ENCODE measurements around the gene SCTR.

SCTR gene

GRCh38 chr2:119550346-119550745 is 26.1 kb upstream of the SCTR start:
- no peak overlapping the region for H3K4me3 ChIP-seq (ENCODE audit: low read depth, low read length)
- TF ChIP-seq, protein P1, sequence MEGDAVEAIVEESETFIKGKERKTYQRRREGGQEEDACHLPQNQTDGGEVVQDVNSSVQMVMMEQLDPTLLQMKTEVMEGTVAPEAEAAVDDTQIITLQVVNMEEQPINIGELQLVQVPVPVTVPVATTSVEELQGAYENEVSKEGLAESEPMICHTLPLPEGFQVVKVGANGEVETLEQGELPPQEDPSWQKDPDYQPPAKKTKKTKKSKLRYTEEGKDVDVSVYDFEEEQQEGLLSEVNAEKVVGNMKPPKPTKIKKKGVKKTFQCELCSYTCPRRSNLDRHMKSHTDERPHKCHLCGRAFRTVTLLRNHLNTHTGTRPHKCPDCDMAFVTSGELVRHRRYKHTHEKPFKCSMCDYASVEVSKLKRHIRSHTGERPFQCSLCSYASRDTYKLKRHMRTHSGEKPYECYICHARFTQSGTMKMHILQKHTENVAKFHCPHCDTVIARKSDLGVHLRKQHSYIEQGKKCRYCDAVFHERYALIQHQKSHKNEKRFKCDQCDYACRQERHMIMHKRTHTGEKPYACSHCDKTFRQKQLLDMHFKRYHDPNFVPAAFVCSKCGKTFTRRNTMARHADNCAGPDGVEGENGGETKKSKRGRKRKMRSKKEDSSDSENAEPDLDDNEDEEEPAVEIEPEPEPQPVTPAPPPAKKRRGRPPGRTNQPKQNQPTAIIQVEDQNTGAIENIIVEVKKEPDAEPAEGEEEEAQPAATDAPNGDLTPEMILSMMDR (IDR thresholded peaks at IDR 0.05; ENCODE audit: low read depth, low read length, missing control alignments) = no peak
- DNase-seq (ENCODE audit: low read depth) = no peak

DNA sequence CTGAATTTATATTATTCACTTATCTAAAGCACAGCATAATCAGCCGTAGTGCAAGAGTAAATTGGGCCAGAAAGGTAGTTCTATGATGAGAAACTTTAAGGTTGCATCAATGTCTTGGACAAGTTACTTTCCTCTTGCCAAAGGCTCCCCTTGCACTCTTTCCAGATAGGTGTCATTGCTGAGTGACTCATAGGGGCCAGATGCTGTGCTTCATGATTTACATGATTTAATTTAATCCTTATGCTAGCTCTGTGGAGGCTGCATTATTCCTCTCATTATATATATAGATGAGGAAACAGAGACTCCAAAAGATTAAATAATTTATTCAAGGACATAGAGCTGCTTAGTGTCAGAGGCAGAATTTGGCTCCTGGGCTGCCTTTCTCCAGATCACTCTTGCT is 25.0 kb upstream of the SCTR start:
- H3K4me3 ChIP-seq (ENCODE audit: low read depth, low read length) = no peak overlapping the region
- TF ChIP-seq, protein P1 (IDR thresholded peaks at IDR 0.05; ENCODE audit: low read depth, low read length, missing control alignments) = no peak
- no peak for DNase-seq (ENCODE audit: low read depth)

DNA sequence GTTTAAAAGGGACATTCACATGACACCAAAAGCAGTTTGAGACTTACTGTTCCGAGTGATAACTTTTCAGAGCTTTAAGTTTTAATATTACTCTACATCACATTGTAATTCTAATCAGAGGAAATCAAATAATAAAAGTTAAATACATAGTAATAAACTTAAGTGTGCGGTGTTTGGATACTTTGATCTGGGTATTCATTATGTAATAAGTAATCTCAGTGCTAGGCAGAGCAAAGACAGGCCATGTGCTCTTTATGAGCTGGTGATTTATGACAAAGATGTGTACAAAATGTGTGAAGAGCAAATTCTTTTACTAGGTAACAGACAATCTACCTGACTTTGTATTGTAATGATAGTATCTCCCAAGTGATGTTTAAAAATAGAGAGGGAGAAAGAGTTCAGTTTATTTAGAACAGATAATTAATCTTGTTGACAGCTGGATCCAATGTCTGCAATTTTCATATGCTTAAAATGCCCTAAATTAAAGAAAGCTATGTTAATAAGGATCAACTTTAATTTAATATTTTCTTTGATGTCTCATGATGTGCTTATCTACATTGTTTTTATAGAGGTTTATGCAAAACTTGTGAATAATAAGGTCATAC is 24.3 kb upstream of the SCTR start:
- TF ChIP-seq, protein P1 (IDR thresholded peaks at IDR 0.05; ENCODE audit: low read depth, low read length, missing control alignments) = no peak
- no peak overlapping the region for H3K4me3 ChIP-seq (ENCODE audit: low read depth, low read length)
- DNase-seq (ENCODE audit: low read depth) = no peak

DNA sequence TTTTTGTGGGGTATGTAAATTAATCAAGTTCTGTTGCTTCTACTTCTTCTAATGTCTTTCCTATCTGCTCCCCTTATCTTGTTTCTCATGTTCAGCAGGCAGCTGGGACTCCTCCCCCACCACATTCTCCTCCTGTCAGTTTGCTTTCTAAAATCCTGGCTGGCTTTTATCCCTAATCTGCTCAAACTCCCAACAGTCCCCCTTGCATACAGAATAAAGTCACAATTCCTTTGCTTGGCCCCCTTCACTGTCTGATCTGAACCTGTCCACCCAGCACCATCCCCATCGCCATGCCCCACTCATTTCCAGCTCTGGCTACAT is 22.1 kb upstream of the SCTR start:
- H3K4me3 ChIP-seq (ENCODE audit: low read depth, low read length) = no peak overlapping the region
- TF ChIP-seq, protein P1 (IDR thresholded peaks at IDR 0.05; ENCODE audit: low read depth, low read length, missing control alignments) = no peak
- DNase-seq (ENCODE audit: low read depth) = no peak

DNA sequence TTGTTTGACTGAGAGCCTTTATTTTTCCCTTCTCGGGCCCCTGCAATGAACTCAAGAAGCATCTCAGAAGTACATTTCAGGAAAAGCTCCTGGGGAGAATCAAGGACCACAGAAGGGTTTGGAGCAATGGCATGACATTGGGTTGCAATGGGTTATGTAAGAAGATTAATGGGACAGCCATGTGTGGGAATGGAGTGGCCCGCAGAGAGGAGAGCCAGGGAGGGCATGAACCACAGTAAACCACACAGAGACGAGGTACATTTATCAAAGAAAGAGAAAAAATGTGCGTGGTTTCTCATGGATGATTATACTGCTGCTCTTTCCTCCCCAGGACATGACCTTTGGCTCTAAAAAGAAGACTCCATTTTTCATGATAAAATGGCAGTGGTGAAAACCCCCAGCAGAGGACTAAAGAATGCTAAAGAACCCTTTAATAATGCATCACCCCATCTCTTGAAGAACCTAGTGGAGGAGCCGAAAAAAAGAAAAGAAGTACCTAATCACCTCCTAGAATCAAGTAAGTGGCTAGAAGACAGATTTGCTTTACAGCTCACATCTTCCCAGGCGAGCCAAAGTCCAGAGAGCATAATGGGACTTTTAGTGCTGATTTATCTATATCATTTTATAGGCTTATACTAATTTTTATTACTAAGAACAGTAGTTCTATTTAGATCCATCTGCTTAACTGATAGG is 21.6 kb upstream of the SCTR start:
- no peak for DNase-seq (ENCODE audit: low read depth)
- no peak overlapping the region for H3K4me3 ChIP-seq (ENCODE audit: low read depth, low read length)
- TF ChIP-seq, protein P1 (IDR thresholded peaks at IDR 0.05; ENCODE audit: low read depth, low read length, missing control alignments) = no peak

- no peak overlapping the region for H3K4me3 ChIP-seq (ENCODE audit: low read depth, low read length)
- DNase-seq (ENCODE audit: low read depth) = no peak
Observed at GRCh38 chr2:119544939-119545475, 20.7 kb upstream of the SCTR start.

More at GRCh38 chr2:119544939-119545475, 20.7 kb upstream of the SCTR start:
- TF ChIP-seq, protein P1 (IDR thresholded peaks at IDR 0.05; ENCODE audit: low read depth, low read length, missing control alignments) = no peak

Measured in GM12864 (cell line).